T47D (cell line): Measurements from ENCODE around the gene LY6G6F.
A peak's percentile ranks its signal among the peaks of the same experiment; 100 is the strongest.

Experiments
- DNase-seq, 2 experiments: peaks; one replicate each; pipeline versions ENCODE4 v3.0.0 to v3.0.0-alpha.2; 2011 to 2012; ENCODE audit warnings: low read depth in 1 of 2, low spot score in 1 of 2
- JUND ChIP-seq: IDR thresholded peaks from 2 replicates; pipeline ENCODE4 v1.6.1; 2012; ENCODE audit warnings: low read depth
- in situ Hi-C: cut with HindIII; loops from 2 replicates; pipeline ENCODE4 v1.10.0; 2016; ENCODE audit warnings: low sequenced_read_pairs, low pct_unique_long_range_greater_than_20kb

Gene LY6G6F

DNA sequence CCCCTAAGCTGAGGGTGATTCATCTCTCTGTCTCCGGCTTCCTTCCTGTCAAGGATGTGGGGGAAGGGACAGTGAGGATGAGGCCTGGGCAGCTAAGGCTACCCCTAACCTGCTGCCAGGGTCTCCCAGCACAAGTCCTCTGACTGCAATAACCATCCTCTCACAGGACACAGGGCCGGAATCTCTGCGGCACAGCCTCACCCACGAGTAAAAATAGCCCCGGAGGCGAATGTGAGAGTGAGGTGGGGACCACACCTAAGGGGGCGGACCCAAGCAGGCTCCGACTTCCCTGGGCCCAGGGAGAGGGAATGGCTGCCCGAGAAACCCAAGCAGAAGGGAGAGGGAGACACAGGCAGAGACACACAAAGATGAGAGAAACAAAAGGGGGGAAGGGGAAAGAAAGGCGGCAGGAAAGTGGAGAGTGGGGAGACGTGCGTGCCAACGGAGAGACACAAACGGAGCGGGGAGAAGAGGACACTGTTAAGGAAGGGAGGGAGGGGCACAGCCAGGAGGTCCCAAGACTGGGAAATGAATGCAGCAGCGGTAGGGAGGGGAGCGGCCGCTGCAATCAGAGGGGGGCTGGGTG is 28.2 kb downstream of the LY6G6F start:
- DNase-seq = peak in 1 of 2 experiments; percentile 40
- in situ Hi-C loops = no loop called here
- no peak for TF ChIP-seq JUND

DNA sequence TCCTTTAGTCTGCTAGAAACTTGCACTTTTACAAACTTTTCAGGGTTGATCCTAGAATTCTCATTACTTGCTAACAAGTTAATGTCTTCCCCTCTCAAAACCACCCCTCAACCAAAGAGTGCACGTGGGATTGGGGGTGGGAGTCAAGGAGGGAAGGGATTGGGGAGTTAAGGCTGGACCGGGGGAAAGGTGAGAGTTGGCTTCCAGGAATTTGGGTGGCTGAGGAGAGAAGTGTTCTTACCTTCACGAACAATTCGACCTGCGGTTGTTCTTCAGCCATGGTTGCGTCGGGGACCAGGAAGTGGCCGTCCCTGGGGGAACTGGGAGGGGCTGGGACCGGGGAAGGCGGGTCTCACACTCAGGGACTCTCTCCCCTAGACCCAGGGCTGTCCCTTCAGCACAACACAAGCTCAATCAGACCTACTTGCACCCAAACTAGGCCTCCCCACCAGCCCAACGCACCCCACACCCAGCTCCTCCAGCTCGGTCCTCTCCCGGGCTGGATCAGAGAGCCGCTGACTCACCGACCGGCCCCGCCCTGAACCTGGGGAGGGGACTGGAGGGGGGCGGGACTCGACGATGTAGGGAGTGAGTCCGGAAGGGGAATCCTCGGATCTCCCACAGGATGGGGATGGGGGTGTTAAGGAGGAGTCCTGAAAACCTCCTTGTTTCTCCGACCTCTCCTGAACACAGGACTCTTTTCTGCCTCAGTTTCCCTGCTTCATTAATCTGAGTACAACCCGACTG is 29.5 kb downstream of the LY6G6F start, which contains the start of gene CLIC1:
TSS of gene CLIC1 (minus strand) at position 510 of the 747 bp plus-strand sequence. CDS start at position 280, 230 bp downstream.
- DNase-seq = peak; percentile 76 to 79
- in situ Hi-C loops = no loop called here
- no peak for TF ChIP-seq JUND

DNA sequence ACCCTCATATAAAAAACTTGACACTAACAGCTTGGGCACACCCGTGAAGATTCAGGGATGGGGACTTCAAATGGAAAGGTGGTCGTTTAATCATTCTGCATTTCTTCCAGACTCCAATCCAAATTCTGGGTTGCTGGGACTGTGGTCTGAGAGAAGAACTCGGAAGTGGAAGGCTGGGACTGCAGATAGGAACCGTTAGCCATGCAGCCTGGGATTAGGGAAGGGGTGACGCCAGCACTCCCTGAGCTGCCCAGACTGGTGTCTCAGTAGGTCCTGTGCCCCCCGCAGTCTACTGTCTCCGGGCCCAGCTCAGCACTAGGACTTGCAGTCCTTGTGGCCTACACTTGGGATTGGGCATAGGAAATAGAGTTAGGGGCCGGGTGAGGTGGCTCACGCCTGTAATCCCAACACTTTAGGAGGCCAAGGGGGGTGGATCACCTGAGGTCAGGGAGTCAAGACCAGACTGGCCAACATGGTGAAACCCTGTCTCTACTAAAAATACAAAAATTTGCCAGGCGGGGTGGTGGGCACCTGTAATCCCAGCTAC is 30.2 kb downstream of the LY6G6F start:
- in situ Hi-C loops = no loop called here
- no peak for TF ChIP-seq JUND
- DNase-seq = no peak

DNA sequence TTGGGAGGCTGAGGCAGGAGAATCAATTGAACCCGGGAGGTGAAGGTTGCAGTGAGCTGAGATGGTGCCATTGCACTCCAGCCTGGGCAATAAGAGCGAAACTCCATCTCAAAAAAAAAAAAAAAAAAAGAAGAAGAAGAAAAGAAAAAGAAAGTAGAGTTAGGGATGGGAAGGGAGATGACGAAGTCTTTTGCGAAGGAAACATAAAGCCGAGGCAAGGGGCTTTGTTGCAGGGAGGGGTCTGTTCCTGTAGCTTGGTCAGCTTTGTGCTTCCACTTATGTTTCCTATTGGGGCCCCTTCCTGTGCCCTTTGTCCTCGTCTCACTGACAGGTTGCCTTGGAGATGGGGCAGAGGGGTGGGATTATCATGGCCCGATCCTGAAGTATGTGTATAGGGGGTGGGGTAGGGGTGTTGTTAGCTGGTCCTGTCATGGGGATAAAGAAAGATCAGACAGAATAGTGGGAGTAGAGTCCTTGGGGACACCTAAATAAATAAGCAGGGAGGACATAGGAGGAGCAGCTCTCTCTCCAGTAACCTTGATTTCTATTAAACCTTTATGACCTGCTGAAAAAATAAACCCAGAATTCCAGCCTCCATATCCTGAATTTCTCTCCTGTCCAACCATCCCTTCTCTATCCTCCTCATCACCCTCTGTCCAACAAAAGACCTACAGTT is 30.8 kb downstream of the LY6G6F start:
- in situ Hi-C loops = no loop called here
- DNase-seq = no peak
- no peak for TF ChIP-seq JUND

DNA sequence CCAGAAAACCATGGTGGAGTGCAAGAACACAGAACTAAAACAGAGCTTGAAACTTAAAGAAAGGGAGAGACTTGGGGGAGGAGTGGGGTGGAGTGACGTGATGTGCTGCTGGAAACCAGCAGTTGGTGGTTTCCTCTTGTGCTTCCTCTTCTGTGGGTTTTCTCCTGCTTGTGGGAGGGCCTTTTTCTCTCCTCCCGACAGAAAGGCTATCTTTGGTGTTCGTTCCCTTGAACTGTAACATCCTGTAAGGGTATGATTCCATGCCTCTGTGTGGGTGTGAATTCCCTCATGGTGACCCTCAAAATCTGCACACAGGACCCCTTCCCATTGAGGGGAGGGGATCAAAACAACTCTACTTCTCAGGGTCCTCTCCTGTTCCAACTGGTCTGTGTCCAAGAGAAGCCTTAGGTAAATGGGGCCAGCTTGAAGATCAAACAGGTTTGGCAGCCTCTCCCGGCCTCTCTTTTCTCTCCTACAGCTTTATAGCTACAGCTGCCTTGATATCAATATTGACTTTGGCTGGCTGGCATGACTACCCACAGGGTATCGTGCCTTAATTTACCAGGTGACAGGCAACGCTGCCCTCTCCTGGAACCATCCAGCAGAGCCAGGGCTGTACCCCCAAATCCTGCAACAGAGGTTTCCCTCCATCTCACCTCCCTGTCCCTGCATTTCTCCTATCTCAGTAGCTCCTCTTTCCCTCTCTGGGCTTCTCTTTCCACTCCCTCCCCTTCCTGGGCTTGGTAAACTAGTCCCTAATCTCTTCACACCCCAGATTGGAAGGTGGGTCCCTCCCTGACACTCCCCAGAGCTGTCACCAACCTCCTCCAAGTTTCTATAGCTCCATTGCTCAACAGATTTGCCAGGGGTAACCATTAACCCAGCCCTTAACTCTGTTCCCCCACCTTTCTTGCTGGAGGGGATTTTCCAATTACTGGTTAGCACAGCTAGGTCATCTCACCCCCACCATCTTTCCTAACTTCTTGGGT is 31.6 kb downstream of the LY6G6F start:
- DNase-seq = peak in 1 of 2 experiments; percentile 76
- in situ Hi-C loops = no loop called here
- TF ChIP-seq JUND = no peak

DNA sequence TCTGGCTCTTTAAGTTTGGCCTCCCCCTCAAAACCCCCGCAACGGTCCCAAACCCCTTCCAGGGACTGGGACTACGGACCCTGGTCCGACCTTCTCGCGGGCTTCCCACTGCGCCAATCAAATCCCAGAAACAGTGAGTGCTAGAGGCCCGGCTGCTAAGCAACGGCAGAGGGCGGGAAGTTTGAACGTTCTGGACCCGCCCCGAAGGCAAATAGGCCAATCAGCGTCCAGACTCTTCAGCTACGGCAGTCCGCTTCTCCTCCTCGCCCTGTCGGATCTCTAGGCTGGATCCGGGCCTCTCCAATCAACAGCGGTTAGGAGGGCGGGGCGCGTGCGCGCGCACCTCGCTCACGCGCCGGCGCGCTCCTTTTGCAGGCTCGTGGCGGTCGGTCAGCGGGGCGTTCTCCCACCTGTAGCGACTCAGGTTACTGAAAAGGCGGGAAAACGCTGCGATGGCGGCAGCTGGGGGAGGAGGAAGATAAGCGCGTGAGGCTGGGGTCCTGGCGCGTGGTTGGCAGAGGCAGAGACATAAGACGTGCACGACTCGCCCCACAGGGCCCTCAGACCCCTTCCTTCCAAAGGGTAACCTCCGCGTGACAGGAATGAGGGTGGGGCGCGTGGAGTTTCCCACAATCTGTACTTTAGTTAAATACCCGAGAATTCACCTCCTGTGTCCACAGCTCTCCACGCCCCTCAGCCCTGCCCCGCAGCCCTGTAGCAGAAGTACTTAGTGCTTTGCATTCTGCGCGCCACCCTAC is 33.2 kb downstream of the LY6G6F start, which contains the start of gene MSH5:
TSS of gene MSH5 (plus strand) at position 367 of the 758 bp plus-strand sequence. CDS start 462 bp downstream, outside the sequence.
- in situ Hi-C loops = no loop called here
- DNase-seq = peak; percentile 95 to 99
- TF ChIP-seq JUND = no peak

DNA sequence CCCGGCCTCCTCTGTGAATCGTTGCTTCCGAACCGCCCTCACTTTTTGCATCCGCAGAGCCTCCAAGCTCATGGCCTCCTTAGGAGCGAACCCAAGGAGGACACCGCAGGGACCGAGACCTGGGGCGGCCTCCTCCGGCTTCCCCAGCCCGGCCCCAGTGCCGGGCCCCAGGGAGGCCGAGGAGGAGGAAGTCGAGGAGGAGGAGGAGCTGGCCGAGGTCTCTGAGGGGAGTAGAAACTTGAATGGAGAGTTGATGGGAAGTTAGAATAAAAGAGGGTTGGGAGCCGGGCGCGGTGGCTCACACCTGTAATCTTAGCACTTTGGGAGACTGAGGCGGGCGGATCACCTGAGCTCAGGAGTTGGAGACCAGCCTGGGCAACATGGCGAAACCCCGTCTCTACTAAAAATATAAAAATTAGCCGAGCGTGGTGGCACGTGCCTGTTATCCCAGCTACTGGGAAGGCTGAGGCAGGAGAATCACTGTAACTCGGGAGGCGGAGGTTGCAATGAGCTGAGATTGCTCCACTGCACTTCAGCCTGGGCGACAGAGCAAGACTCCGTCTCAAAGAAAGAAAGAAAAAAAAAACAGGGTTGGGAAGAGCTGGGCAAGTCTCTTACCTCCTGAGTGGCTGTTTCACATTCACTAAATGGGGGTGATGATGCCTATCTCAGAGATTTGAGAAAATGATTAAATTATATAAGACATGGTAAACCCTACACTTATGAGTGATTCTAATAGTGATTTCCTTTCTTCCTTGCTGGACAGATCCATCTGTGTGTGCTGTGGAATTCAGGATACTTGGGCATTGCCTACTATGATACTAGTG is 33.9 kb downstream of the LY6G6F start:
- in situ Hi-C loops = no loop called here
- no peak for TF ChIP-seq JUND
- DNase-seq = no peak

DNA sequence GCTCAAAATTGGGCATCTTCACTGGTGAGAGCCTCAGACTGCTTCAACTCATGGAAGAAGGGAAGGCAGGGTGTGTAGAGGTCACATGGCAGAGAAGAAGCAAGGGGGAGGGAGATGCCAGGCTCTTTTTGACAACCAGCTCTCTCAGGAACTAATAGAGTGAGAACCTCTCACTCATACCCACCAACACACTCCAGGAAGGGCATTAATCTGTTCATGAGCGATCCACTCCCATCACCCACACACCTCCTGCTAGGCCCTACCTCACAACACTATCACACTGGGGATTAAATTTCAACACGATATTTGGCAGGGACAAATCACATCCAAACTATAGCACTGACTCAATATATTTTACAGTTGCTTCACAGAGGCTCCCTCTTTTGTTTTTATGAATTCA is 35.1 kb downstream of the LY6G6F start:
- DNase-seq = no peak
- in situ Hi-C loops = no loop called here
- TF ChIP-seq JUND = no peak

DNA sequence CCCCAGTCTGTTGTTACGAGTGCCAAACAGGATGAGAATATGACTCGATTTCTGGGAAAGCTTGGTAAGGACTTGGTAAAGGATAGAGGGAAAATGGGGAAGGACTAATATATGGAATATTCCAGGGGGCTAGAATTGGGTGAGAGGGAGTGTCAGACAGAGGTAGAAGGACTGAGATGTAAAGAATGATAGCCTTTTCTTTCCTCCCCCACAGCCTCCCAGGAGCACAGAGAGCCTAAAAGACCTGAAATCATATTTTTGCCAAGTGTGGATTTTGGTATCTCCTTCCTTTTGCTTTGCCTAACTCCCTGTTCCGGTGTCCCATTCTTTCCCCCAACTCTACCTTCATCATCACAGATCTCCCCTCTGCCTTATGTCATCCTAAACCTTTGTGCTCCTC is 36.2 kb downstream of the LY6G6F start:
- in situ Hi-C loops = no loop called here
- no peak for TF ChIP-seq JUND

DNA sequence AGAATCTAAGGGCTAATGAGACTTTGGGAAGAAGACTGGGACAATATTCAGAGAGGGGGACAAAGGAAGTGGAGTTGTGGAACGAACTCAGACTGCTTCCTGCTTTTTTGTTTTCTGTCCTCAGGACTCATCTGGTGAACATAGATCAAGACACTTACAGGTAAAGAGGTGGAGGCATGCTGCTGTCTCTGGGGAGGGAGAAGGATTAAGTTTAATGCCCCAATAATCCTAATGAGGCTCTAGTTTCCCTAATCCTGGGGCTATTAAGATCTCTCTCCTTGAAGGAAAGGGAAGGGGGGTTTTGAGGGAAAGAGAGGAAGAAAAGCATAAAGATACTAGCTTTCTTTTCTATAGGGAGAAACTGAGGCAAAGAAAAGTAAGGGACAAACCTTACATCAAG is 37.8 kb downstream of the LY6G6F start:
- in situ Hi-C loops = no loop called here
- DNase-seq = no peak
- no peak for TF ChIP-seq JUND

More for the DNA sequence above, 36.2 kb downstream of the LY6G6F start:
- no peak for DNase-seq
